Measurements from ENCODE around the gene OSBPL1A. TPM values are rescaled to one million over a fixed set of nuclear protein-coding genes. Genes with fewer than 3 reads are reported as not detected.

Gene OSBPL1A
- total and polyA plus RNA-seq, 5 donors from 2014 or later, result 0.40 to 5.8 (median 2.0) TPM

DNA sequence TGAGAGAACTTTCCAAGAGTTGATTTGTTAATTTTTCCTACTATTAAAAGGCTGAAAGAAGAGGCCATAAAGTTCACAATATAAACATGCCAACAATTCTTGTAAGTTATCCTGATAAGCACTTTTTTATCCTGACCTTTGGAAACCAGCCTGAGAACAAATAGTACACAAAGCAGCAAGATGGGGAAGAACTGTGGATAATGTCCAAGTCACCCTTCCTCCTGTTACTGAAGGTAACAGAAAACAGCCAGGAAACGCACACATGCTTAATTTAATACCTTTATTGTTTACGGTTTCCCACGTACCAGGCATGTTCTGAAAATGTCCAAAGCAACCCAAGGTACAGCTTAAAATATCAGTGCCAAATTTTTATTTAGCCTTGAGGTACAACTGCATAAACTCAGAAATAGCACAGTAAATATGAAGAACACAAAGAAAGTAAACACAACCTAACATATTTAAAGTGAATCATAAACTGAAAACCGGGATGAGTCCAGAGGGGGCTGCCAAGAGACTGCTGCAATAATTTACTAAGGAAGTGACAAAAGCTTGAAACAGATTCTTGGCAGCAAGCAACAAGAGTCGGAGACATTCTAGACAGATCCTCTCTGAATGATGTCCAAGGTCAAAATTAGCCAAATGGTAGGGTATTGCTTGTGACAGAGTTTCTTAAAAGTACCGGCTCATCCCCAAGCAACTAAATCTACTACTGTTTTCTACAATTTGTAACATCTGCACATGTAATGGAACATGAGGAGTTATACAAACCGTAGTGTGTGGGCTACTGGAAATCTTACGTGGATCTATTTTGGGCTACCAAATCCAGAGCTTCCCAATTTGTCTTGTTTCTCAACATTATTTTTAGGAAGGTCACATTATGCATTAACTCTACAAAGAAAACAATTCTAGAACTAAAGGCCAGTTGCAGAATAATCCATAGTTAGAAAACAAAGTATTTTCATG lies 165.6 kb downstream of the OSBPL1A start:
- Histone ChIP-seq H3K27ac (ENCODE audit: insufficient read depth, low read length, poor library complexity, severe bottlenecking) (no peak overlapping the region), H3K4me1 (ENCODE audit: control insufficient read depth, insufficient read depth, low read length, poor library complexity, severe bottlenecking) (no peaks in the 10 kb centered on the region), H3K36me3 (ENCODE audit: control insufficient read depth, insufficient read depth, low read length) (no peaks in the 10 kb centered on the region), H3K4me3 (ENCODE audit: low read depth, low read length) (no peak overlapping the region), H3K9me3 (ENCODE audit: control insufficient read depth in 2 of 2, low read length in 2 of 2) (no peaks in the 10 kb centered on the region), H3K27me3 (ENCODE audit: control insufficient read depth, insufficient read depth, low read length) (peaks cover 4% of the 10 kb centered on the region)
- no peaks in the 10 kb centered on the region for H3K4me1 Mint-ChIP-seq
- H3K27ac Mint-ChIP-seq, result no peak overlapping the region
- peaks cover 0 to 4% (median 0%) of the 10 kb centered on the region in 7 donors for H3K9me3 Mint-ChIP-seq
- ATAC-seq (ENCODE audit: low read depth in 2 of 2) (no peak), DNase-seq (no peak)
- H3K4me3 Mint-ChIP-seq, result no peak overlapping the region
- H3K36me3 Mint-ChIP-seq, result no peaks in the 10 kb centered on the region
- peaks cover 37% of the 10 kb centered on the region for H3K27me3 Mint-ChIP-seq

DNA sequence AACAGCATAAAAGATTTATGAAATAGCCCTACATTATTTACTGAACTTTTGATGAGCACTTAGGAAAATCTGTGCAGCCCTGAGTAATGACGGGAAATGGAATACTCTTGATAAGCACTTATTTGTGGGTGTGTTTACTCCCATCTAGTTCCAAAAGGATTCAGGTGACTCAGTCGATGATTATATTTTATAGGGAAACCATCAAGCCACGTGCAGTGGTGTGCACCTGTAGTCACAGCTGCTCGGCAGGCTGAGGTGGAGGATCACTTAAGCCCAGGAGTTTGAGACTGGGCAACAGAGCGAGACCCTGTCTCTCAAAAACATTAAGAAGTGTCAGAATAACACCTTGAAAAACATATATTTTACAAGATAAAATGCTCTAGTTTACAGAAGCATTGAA lies 166.9 kb downstream of the OSBPL1A start:
- DNase-seq, result no peak
- Mint-ChIP-seq H3K4me1 (no peaks in the 10 kb centered on the region), H3K27me3 (peaks cover 31% of the 10 kb centered on the region)

DNA sequence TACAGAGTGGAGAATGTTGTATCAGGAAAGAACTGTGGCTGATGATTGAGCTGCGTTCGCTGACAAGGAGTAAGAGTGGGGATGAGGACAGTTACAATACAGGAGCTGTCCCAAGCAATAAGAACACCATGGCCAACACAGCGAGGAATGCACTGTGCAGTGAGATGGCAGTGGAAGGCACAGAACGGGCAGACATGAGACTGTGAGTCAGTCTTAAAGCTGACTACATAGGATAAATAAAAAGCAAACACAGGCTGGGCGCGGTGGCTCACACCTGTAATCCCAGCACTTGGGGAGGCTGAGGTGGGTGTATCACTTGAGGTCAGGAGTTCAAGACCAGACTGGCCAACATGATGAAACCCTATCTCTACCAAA lies 169.0 kb downstream of the OSBPL1A start:
- H3K27ac ChIP-seq (ENCODE audit: insufficient read depth, low read length, poor library complexity, severe bottlenecking), result no peak overlapping the region
- no peaks in the 10 kb centered on the region for H3K4me1 ChIP-seq (ENCODE audit: control insufficient read depth, insufficient read depth, low read length, poor library complexity, severe bottlenecking)
- H3K4me3 Mint-ChIP-seq, result no peak overlapping the region
- H3K27ac Mint-ChIP-seq, result no peak overlapping the region
- ATAC-seq (ENCODE audit: low read depth in 2 of 2) (no peak), DNase-seq (no peak)
- no peaks in the 10 kb centered on the region for H3K36me3 Mint-ChIP-seq
- H3K27me3 Mint-ChIP-seq, result peaks cover 39% of the 10 kb centered on the region
- H3K27me3 ChIP-seq (ENCODE audit: control insufficient read depth, insufficient read depth, low read length), result peaks cover 13% of the 10 kb centered on the region
- no peaks in the 10 kb centered on the region for H3K9me3 ChIP-seq (ENCODE audit: control insufficient read depth in 2 of 2, low read length in 2 of 2)
- peaks cover 0 to 2% (median 0%) of the 10 kb centered on the region in 7 donors for H3K9me3 Mint-ChIP-seq
- H3K4me3 ChIP-seq (ENCODE audit: low read depth, low read length), result no peak overlapping the region
- no peaks in the 10 kb centered on the region for H3K4me1 Mint-ChIP-seq
- H3K36me3 ChIP-seq (ENCODE audit: control insufficient read depth, insufficient read depth, low read length), result no peaks in the 10 kb centered on the region

More for the DNA sequence above, 166.9 kb downstream of the OSBPL1A start:
- Histone ChIP-seq H3K4me3 (ENCODE audit: low read depth, low read length) (no peak overlapping the region), H3K27me3 (ENCODE audit: control insufficient read depth, insufficient read depth, low read length) (peaks cover 4% of the 10 kb centered on the region), H3K27ac (ENCODE audit: insufficient read depth, low read length, poor library complexity, severe bottlenecking) (no peak overlapping the region), H3K9me3 (ENCODE audit: control insufficient read depth in 2 of 2, low read length in 2 of 2) (no peaks in the 10 kb centered on the region), H3K4me1 (ENCODE audit: control insufficient read depth, insufficient read depth, low read length, poor library complexity, severe bottlenecking) (no peaks in the 10 kb centered on the region), H3K36me3 (ENCODE audit: control insufficient read depth, insufficient read depth, low read length) (no peaks in the 10 kb centered on the region)
- Mint-ChIP-seq H3K36me3 (no peaks in the 10 kb centered on the region), H3K9me3 (peaks cover 0 to 3% (median 0%) of the 10 kb centered on the region in 7 donors), H3K4me3 (no peak overlapping the region), H3K27ac (no peak overlapping the region)
- no peak for ATAC-seq (ENCODE audit: low read depth in 2 of 2)

DNA sequence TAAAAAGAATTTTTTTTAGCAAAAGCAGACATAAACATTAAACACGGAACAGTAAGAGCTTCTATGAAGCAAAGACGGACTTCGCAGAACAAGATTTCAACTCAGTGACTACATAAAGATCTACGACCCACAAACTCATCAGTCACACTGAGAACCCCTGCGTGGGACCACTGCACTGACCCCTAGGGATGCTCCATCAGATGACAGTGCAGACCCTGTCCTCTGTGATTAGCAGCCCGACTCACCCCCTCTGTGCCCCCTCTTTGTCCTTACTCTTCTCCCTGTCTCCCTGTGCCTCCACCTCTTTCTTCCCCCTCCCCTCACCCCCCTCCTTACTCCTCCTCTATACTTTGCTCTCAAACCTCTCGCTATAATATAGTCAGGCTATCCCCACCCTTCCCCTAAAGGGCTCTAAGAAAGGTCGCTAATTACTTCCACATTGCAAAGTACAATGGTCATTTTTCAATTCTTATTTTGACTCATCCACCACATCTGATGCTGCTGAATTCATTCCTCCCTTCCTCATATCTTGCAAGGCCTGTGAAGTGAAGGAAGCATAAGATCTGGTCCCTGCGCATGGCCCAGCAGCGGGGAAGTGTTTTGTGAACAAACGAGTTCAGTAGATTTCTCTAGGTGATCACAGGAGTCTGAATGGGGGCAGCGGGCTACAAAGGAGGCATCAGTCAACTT lies 169.5 kb downstream of the OSBPL1A start:
- H3K4me3 ChIP-seq (ENCODE audit: low read depth, low read length), result no peak overlapping the region
- peaks cover 41% of the 10 kb centered on the region for H3K27me3 Mint-ChIP-seq

DNA sequence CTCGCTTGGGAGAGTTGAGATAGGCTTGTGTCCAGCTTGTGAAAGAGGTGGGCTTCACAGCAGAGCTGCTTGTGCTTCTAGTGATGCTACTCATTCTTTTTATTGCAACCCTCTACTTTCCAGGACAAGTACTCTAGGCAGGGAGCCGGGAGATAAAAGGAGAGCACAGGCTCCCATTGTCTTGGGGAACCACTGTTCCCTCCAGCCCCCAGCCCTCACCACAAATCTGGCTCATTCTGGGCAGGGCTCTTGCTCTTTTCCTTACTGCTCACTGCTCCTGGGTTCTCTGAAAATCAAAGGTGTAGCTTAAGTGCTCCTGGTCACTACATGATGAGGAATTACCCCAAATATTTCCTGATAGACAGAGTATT lies 177.3 kb downstream of the OSBPL1A start:
- Mint-ChIP-seq H3K36me3 (no peaks in the 10 kb centered on the region), H3K27ac (no peak overlapping the region)
- H3K36me3 ChIP-seq (ENCODE audit: control insufficient read depth, insufficient read depth, low read length), result no peaks in the 10 kb centered on the region

More for the DNA sequence above, 169.5 kb downstream of the OSBPL1A start:
- H3K36me3 ChIP-seq (ENCODE audit: control insufficient read depth, insufficient read depth, low read length), result no peaks in the 10 kb centered on the region
- no peaks in the 10 kb centered on the region for H3K4me1 Mint-ChIP-seq
- H3K9me3 ChIP-seq (ENCODE audit: control insufficient read depth in 2 of 2, low read length in 2 of 2), result no peaks in the 10 kb centered on the region
- DNase-seq (no peak), ATAC-seq (ENCODE audit: low read depth in 2 of 2) (no peak)
- no peak overlapping the region for H3K27ac Mint-ChIP-seq
- no peaks in the 10 kb centered on the region for H3K9me3 Mint-ChIP-seq
- peaks cover 13% of the 10 kb centered on the region for H3K27me3 ChIP-seq (ENCODE audit: control insufficient read depth, insufficient read depth, low read length)
- no peak overlapping the region for H3K4me3 Mint-ChIP-seq
- H3K4me1 ChIP-seq (ENCODE audit: control insufficient read depth, insufficient read depth, low read length, poor library complexity, severe bottlenecking), result no peaks in the 10 kb centered on the region
- no peaks in the 10 kb centered on the region for H3K36me3 Mint-ChIP-seq
- no peak overlapping the region for H3K27ac ChIP-seq (ENCODE audit: insufficient read depth, low read length, poor library complexity, severe bottlenecking)

DNA sequence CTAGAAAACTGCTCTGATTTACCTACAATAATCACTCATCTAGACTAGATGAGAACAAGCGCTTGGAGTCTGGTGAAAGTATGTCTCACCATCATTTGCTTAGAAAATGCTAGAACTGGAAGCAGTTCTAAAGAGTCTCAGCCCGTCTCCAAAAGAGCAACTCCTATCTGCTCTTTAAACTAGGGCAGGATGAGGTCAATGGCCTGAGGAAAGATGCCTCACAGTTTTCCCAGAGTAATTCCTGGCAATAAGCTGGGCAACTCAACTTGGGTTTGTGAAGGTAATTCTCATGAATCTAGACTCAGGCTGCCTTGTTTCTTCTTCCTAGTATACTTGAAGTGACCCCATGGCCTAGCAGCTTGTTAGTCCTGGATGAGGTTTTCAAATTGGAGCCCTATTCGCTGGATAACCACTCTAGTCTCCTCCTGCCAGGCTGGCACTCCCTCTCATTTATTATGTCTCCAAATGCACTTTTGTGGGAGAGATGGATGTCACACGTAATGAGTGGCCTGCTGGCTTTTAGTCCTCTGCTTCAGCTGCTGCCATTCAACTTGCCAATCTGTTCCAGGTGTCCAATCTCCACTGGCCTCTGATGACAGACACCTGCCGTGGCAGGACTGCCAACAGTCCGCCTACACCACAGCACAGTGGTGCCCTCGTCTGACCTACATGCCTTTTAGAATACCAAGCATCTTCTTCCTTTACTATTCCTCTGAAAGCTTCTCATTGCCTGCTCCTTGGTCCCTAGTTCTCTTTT lies 177.9 kb downstream of the OSBPL1A start:
- peaks cover 32% of the 10 kb centered on the region for H3K27me3 Mint-ChIP-seq
- H3K36me3 ChIP-seq (ENCODE audit: control insufficient read depth, insufficient read depth, low read length), result no peaks in the 10 kb centered on the region
- no peaks in the 10 kb centered on the region for H3K4me1 ChIP-seq (ENCODE audit: control insufficient read depth, insufficient read depth, low read length, poor library complexity, severe bottlenecking)
- DNase-seq (no peak), ATAC-seq (ENCODE audit: low read depth in 2 of 2) (no peak)
- H3K27me3 ChIP-seq (ENCODE audit: control insufficient read depth, insufficient read depth, low read length), result peaks cover 8% of the 10 kb centered on the region
- H3K36me3 Mint-ChIP-seq, result no peaks in the 10 kb centered on the region
- no peak overlapping the region for H3K4me3 Mint-ChIP-seq
- no peak overlapping the region for H3K4me3 ChIP-seq (ENCODE audit: low read depth, low read length)
- no peak overlapping the region for H3K27ac ChIP-seq (ENCODE audit: insufficient read depth, low read length, poor library complexity, severe bottlenecking)
- no peak overlapping the region for H3K27ac Mint-ChIP-seq
- H3K4me1 Mint-ChIP-seq, result no peaks in the 10 kb centered on the region
- peaks cover 0 to 3% (median 0%) of the 10 kb centered on the region in 7 donors for H3K9me3 Mint-ChIP-seq
- H3K9me3 ChIP-seq (ENCODE audit: control insufficient read depth in 2 of 2, low read length in 2 of 2), result no peaks in the 10 kb centered on the region

More for the DNA sequence above, 177.3 kb downstream of the OSBPL1A start:
- no peak for ATAC-seq (ENCODE audit: low read depth in 2 of 2)
- Histone ChIP-seq H3K27ac (ENCODE audit: insufficient read depth, low read length, poor library complexity, severe bottlenecking) (no peak overlapping the region), H3K9me3 (ENCODE audit: control insufficient read depth in 2 of 2, low read length in 2 of 2) (no peaks in the 10 kb centered on the region), H3K4me3 (ENCODE audit: low read depth, low read length) (no peak overlapping the region), H3K27me3 (ENCODE audit: control insufficient read depth, insufficient read depth, low read length) (peaks cover 12% of the 10 kb centered on the region), H3K4me1 (ENCODE audit: control insufficient read depth, insufficient read depth, low read length, poor library complexity, severe bottlenecking) (no peaks in the 10 kb centered on the region)
- no peaks in the 10 kb centered on the region for H3K4me1 Mint-ChIP-seq
- peaks cover 0 to 3% (median 0%) of the 10 kb centered on the region in 7 donors for H3K9me3 Mint-ChIP-seq
- DNase-seq, result no peak
- H3K27me3 Mint-ChIP-seq, result peaks cover 31% of the 10 kb centered on the region
- no peak overlapping the region for H3K4me3 Mint-ChIP-seq

DNA sequence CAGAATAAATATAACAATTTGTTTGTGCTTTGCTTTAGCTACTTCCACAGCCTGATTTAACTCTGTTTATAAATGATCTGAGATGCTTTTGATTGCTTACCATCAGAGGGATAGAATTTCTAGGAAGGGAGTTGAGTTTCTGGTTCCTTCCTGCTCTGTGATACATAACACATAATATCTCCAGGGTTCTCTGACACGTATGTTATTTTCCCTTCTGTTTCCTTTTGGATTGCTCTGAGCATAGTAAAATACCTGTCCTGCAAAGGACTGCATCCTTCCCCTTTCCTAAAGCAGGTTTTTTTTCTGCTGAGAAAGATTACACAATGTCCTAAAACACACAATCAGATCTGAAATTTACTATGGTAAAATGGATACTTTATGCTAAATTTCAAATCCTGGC lies 182.7 kb downstream of the OSBPL1A start:
- H3K9me3 ChIP-seq (ENCODE audit: control insufficient read depth in 2 of 2, low read length in 2 of 2), result no peaks in the 10 kb centered on the region
- H3K27ac ChIP-seq (ENCODE audit: insufficient read depth, low read length, poor library complexity, severe bottlenecking), result no peak overlapping the region
- Mint-ChIP-seq H3K4me3 (no peak overlapping the region), H3K9me3 (peaks cover 0 to 3% (median 0%) of the 10 kb centered on the region in 7 donors), H3K4me1 (no peaks in the 10 kb centered on the region), H3K27me3 (peaks cover 30% of the 10 kb centered on the region), H3K27ac (no peak overlapping the region), H3K36me3 (no peaks in the 10 kb centered on the region)
- H3K4me3 ChIP-seq (ENCODE audit: low read depth, low read length), result no peak overlapping the region
- DNase-seq (no peak), ATAC-seq (ENCODE audit: low read depth in 2 of 2) (no peak)
- no peaks in the 10 kb centered on the region for H3K4me1 ChIP-seq (ENCODE audit: control insufficient read depth, insufficient read depth, low read length, poor library complexity, severe bottlenecking)
- H3K36me3 ChIP-seq (ENCODE audit: control insufficient read depth, insufficient read depth, low read length), result no peaks in the 10 kb centered on the region
- H3K27me3 ChIP-seq (ENCODE audit: control insufficient read depth, insufficient read depth, low read length), result no peaks in the 10 kb centered on the region

Measured in CD4-positive, CD25-positive, alpha-beta regulatory T cell (primary cell).